ENCODE results near the gene WDR43.

DNA sequence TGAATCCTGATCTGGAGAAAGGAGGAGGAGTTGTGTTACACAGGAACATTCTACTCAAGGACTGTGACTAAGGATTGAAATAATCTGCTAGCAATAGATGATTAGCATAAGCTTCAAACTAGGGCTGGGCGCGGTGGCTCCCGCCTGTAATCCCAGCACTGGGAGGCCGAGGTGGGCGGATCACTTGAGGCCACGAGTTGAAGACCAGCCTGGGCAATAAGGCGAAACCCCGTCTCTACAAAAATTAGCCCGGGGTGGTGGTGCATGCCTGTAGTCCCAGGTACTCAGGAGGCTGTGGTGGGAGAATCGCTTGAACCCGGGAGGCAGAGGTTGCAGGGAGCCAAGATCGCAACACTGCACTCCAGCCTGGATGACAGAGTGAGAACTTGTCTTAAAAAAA is 25.9 kb upstream of the WDR43 start:
- TF ChIP-seq, protein P1, sequence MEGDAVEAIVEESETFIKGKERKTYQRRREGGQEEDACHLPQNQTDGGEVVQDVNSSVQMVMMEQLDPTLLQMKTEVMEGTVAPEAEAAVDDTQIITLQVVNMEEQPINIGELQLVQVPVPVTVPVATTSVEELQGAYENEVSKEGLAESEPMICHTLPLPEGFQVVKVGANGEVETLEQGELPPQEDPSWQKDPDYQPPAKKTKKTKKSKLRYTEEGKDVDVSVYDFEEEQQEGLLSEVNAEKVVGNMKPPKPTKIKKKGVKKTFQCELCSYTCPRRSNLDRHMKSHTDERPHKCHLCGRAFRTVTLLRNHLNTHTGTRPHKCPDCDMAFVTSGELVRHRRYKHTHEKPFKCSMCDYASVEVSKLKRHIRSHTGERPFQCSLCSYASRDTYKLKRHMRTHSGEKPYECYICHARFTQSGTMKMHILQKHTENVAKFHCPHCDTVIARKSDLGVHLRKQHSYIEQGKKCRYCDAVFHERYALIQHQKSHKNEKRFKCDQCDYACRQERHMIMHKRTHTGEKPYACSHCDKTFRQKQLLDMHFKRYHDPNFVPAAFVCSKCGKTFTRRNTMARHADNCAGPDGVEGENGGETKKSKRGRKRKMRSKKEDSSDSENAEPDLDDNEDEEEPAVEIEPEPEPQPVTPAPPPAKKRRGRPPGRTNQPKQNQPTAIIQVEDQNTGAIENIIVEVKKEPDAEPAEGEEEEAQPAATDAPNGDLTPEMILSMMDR (IDR thresholded peaks at IDR 0.05) = no peak
- TF ChIP-seq POLR2A (IDR thresholded peaks at IDR 0.05) = no peak
- TF ChIP-seq EP300 (IDR thresholded peaks at IDR 0.05; ENCODE audit: low read depth) = no peak
- TF ChIP-seq POLR2AphosphoS5 (IDR thresholded peaks at IDR 0.05) = no peak

Data from transverse colon (tissue), 4 donors.